Testis (tissue), 2 donors: ENCODE measurements around the gene TMEM212.

Source experiments
- CTCF ChIP-seq, 3 experiments: fragments of 450-650 bp in 2 of 3; fragments of 200-600 bp in 1 of 3; sonication (generic) in 1 of 3; IDR thresholded peaks; one replicate each; pipeline ENCODE4 v1.5.1; 2016 to 2019; ENCODE audit warnings: antibody characterized with exemption in 3 of 3, mild to moderate bottlenecking in 2 of 3, moderate library complexity in 1 of 3
- POLR2A ChIP-seq: fragments of 450-650 bp; IDR thresholded peaks from one replicate; pipeline ENCODE4 v1.6.1; 2017; ENCODE audit warnings: antibody characterized with exemption, mild to moderate bottlenecking, moderate library complexity

- TF ChIP-seq POLR2A (no peak), CTCF (IDR thresholded peaks at IDR 0.05) (no peak)
Measured at GRCh38 chr3:171799501-171799900, 43.6 kb upstream of the TMEM212 start.
